Measurements from ENCODE around the gene CHSY1.

DNA sequence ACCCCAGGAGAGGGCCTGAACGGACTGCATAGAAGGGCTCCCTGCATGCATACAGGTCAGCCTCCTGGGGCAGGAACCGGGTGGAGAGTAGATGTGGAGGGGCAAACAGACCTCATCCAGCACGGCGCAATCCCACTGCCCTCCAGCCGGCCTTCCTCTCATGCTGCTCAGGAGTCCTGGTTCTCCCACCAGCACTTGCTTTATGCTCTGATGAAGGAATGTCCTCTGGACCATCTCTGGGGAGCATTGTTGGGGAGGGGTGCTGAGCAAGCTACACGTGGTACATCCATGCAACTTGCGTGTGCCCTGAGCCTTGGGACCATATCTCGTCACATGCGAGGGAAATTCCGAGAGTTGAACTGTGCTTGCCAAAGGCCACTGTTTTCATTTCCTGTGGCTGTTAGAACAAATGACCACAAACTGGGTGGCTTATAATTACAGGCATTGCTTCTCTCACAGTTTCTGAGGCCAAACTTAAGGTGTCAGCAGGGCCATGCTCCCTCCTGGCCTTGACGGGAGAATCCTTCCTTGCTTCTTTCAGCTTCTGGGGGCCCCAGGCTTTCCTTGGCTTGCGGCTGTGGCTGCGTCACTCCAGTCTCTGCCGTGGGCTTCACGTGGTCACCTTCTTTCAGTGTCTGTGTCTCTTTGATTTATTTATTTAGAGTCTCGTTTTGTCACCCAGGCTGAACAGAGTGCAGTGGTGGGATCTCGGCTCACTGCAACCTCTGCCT is 13.2 kb upstream of the CHSY1 start:
- TF ChIP-seq KLF11 (CRISPR knock-in tag; IDR thresholded peaks at IDR 0.05), result no peak
- no peak for TF ChIP-seq RARA (CRISPR knock-in tag; IDR thresholded peaks at IDR 0.05)
- TF ChIP-seq BHLHE40 (IDR thresholded peaks at IDR 0.05; ENCODE audit: low read length), result no peak
- no peak for TF ChIP-seq POLR2AphosphoS2 (IDR thresholded peaks at IDR 0.05; ENCODE audit: low read depth, low read length)
- TF ChIP-seq POLR2A (IDR thresholded peaks at IDR 0.05; ENCODE audit: insufficient read depth in 1 of 2, low read depth in 2 of 2, low read length in 2 of 2), result no peak
- TF ChIP-seq JUN (CRISPR knock-in tag; IDR thresholded peaks at IDR 0.05), result no peak
- TF ChIP-seq, protein P1, sequence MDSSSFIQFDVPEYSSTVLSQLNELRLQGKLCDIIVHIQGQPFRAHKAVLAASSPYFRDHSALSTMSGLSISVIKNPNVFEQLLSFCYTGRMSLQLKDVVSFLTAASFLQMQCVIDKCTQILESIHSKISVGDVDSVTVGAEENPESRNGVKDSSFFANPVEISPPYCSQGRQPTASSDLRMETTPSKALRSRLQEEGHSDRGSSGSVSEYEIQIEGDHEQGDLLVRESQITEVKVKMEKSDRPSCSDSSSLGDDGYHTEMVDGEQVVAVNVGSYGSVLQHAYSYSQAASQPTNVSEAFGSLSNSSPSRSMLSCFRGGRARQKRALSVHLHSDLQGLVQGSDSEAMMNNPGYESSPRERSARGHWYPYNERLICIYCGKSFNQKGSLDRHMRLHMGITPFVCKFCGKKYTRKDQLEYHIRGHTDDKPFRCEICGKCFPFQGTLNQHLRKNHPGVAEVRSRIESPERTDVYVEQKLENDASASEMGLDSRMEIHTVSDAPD (CRISPR knock-in tag; IDR thresholded peaks at IDR 0.05), result no peak
- no peak for TF ChIP-seq CREB1 (IDR thresholded peaks at IDR 0.05)
- no peak for TF ChIP-seq CREB1 (CRISPR knock-in tag; IDR thresholded peaks at IDR 0.05)
- TF ChIP-seq, protein P2, sequence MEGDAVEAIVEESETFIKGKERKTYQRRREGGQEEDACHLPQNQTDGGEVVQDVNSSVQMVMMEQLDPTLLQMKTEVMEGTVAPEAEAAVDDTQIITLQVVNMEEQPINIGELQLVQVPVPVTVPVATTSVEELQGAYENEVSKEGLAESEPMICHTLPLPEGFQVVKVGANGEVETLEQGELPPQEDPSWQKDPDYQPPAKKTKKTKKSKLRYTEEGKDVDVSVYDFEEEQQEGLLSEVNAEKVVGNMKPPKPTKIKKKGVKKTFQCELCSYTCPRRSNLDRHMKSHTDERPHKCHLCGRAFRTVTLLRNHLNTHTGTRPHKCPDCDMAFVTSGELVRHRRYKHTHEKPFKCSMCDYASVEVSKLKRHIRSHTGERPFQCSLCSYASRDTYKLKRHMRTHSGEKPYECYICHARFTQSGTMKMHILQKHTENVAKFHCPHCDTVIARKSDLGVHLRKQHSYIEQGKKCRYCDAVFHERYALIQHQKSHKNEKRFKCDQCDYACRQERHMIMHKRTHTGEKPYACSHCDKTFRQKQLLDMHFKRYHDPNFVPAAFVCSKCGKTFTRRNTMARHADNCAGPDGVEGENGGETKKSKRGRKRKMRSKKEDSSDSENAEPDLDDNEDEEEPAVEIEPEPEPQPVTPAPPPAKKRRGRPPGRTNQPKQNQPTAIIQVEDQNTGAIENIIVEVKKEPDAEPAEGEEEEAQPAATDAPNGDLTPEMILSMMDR (CRISPR knock-in tag; IDR thresholded peaks at IDR 0.05), result no peak

Measured in HepG2 (cell line).